Endothelial cell of umbilical vein (primary cell): ENCODE measurements around the gene MBD4. TPM values are rescaled to one million over a fixed set of nuclear protein-coding genes. Genes with fewer than 3 reads are reported as not detected.
"Not testable (repeated sequence)": the region's sequence is repeated elsewhere in the genome, so short reads cannot be mapped to it uniquely, and the experiment has no call there.

Source experiments
- BruUV-seq: library from RNA; stranded (reverse); fragments of 400-500 nt; replicated peaks from 2 replicates; lab custom pipeline; 2021; lab: Mats Ljungman, UMichigan
- CTCF ChIA-PET: fragments of 300-600, 350-600 bp; sonication (Branson Sonifier 250); formaldehyde crosslinking; loops from one replicate; lab custom pipeline; 2021; ENCODE audit warnings: antibody characterized with exemption, inconsistent platforms; lab: Charles Lee
- POLR2A ChIA-PET: fragments of 300-600, 350-600 bp; sonication (Branson Sonifier 250); formaldehyde crosslinking; loops from one replicate; lab custom pipeline; 2021; ENCODE audit warnings: antibody characterized with exemption, inconsistent platforms; lab: Charles Lee
- DNase-seq: peaks from one replicate; pipeline ENCODE4 v3.0.0-alpha.2; 2011; ENCODE audit warnings: low read depth, low spot score
- FAIRE-seq: peaks from 2 replicates; lab custom pipeline; 2011; peaks lifted over from hg19 to GRCh38; lab: Jason Lieb, UNC
- H2AFZ ChIP-seq: 2 replicates; pipeline ENCODE4 v1.6.0; 2012; ENCODE audit warnings: low read depth, low read length, control low read depth, inconsistent platforms
- H3K27ac ChIP-seq: 2 replicates; pipeline ENCODE4 v1.5.1; 2011; ENCODE audit warnings: low read depth, mild to moderate bottlenecking, control low read depth, low read length, moderate library complexity; ENCODE audit not compliant: insufficient read depth
- H3K27me3 ChIP-seq, 2 experiments: 2 replicates each; pipeline versions ENCODE4 v1.6.0 to v1.6.1; 2011; ENCODE audit warnings: low read length in 2 of 2, mixed read lengths in 1 of 2; ENCODE audit not compliant: control insufficient read depth in 2 of 2, insufficient read depth in 2 of 2
- H3K36me3 ChIP-seq, 2 experiments: 2 replicates in 1 of 2; 3 replicates in 1 of 2; pipeline ENCODE4 v1.5.1; 2011; ENCODE audit warnings: low read length in 2 of 2, mild to moderate bottlenecking in 1 of 2, moderate library complexity in 1 of 2; ENCODE audit not compliant: control insufficient read depth in 2 of 2, insufficient read depth in 2 of 2; ENCODE audit errors: extremely low read depth in 1 of 2
- H3K4me1 ChIP-seq: 3 replicates; pipeline ENCODE4 v1.5.1; 2011; ENCODE audit warnings: mild to moderate bottlenecking, low read length; ENCODE audit not compliant: control insufficient read depth, insufficient read depth; ENCODE audit errors: extremely low read depth
- H3K4me2 ChIP-seq: 2 replicates; pipeline ENCODE4 v1.6.1; 2011; ENCODE audit warnings: low read length, control low read depth, mixed read lengths; ENCODE audit not compliant: insufficient read depth
- H3K4me3 ChIP-seq, 3 experiments: fragments of 200-600 bp in 1 of 3; sonication (generic), shearing (Covaris generic) in 1 of 3; replicated peaks in 1 of 3; 2 replicates each; pipeline ENCODE4 v1.5.1; 2011 to 2016; ENCODE audit warnings: control low read depth in 3 of 3, low read length in 3 of 3, mild to moderate bottlenecking in 2 of 3, inconsistent platforms in 1 of 3, low read depth in 1 of 3, moderate library complexity in 1 of 3; ENCODE audit not compliant: insufficient read depth in 1 of 3
- H3K79me2 ChIP-seq: 2 replicates; pipeline ENCODE4 v1.6.0; 2012; ENCODE audit warnings: low read length, inconsistent platforms; ENCODE audit not compliant: control insufficient read depth, insufficient read depth
- H3K9ac ChIP-seq: replicated peaks from 2 replicates; pipeline ENCODE3; 2011; ENCODE audit warnings: low read length, control low read depth; ENCODE audit not compliant: insufficient read depth; ENCODE audit errors: extremely low read depth
- H3K9me1 ChIP-seq: replicated peaks from 3 replicates; pipeline ENCODE4 v1.6.0; 2011; ENCODE audit warnings: mild to moderate bottlenecking, low read length; ENCODE audit not compliant: control insufficient read depth, insufficient read depth; ENCODE audit errors: extremely low read depth
- H3K9me3 ChIP-seq: replicated peaks from 2 replicates; pipeline ENCODE4 v1.5.1; 2012; ENCODE audit warnings: low read length, inconsistent platforms; ENCODE audit not compliant: control insufficient read depth, insufficient read depth
- H4K20me1 ChIP-seq: replicated peaks from 2 replicates; pipeline ENCODE3; 2011; ENCODE audit warnings: mild to moderate bottlenecking, low read length; ENCODE audit not compliant: control insufficient read depth, insufficient read depth; ENCODE audit errors: extremely low read depth
- EZH2 ChIP-seq: IDR thresholded peaks from 2 replicates; pipeline ENCODE4 v1.6.1; 2012; ENCODE audit warnings: borderline replicate concordance, low read depth, mild to moderate bottlenecking, moderate library complexity, low read length, inconsistent platforms; ENCODE audit not compliant: severe bottlenecking
- FOS ChIP-seq: IDR thresholded peaks from 2 replicates; pipeline ENCODE4 v1.6.1; 2011; ENCODE audit warnings: mild to moderate bottlenecking, low read length, moderate library complexity, borderline replicate concordance; ENCODE audit not compliant: insufficient read depth
- GATA2 ChIP-seq: IDR thresholded peaks from 2 replicates; pipeline ENCODE4 v1.7.0; 2011; ENCODE audit warnings: low read depth, mild to moderate bottlenecking, moderate library complexity, mixed read lengths, low read length; ENCODE audit not compliant: insufficient read length, insufficient read depth
- JUN ChIP-seq: IDR thresholded peaks from 2 replicates; pipeline ENCODE4 v1.6.1; 2011; ENCODE audit warnings: borderline replicate concordance, low read depth; ENCODE audit not compliant: insufficient read length, insufficient read depth
- MAX ChIP-seq: IDR thresholded peaks from 2 replicates; pipeline ENCODE4 v1.6.1; 2011; ENCODE audit not compliant: insufficient read depth, insufficient read length
- MYC ChIP-seq: IDR thresholded peaks from one replicate; pipeline ENCODE4 v1.6.1; 2011; ENCODE audit warnings: mild to moderate bottlenecking, low read depth, low read length
- POLR2A ChIP-seq: IDR thresholded peaks from 2 replicates; pipeline ENCODE4 v1.6.1; 2012; ENCODE audit warnings: low read depth, mild to moderate bottlenecking, control low read depth, low read length
- POLR2AphosphoS5 ChIP-seq: IDR thresholded peaks from 2 replicates; pipeline ENCODE4 v1.6.1; 2012; ENCODE audit warnings: low read depth, mild to moderate bottlenecking, control low read depth, low read length, moderate library complexity; ENCODE audit not compliant: insufficient read depth
- dilution Hi-C: fragments of 300-500 bp; cut with MboI; formaldehyde crosslinking; loops from one replicate; pipeline ENCODE4 v1.15.0; 2019; ENCODE audit warnings: low sequenced_read_pairs; ENCODE audit not compliant: extremely low pct_ligation_motif_present
- intact Hi-C: fragments of 100-400 bp; cut with micrococcal nuclease; formaldehyde crosslinking; loops from one replicate; pipeline ENCODE4 v1.10.0; 2022
- polyA plus RNA-seq, 4 experiments: library from polyadenylated mRNA; depleted of rRNA in 3 of 4; stranded (reverse) in 3 of 4; unstranded in 1 of 4; fragments of >200 nt; gene quantifications; 2 replicates each; pipeline versions ENCODE4 v1.2.1 to v1.2.3, GENCODE V29; 2011 to 2012; ENCODE audit warnings: missing spikeins in 1 of 4
- total RNA-seq: library from RNA; stranded (reverse); gene quantifications from 2 replicates; pipeline ENCODE4 v1.2.3, GENCODE V29; 2021
- TF ChIP-seq, protein P1 (sequence below), 2 donors: IDR thresholded peaks; 1 replicate in 1 of 2; 2 replicates in 1 of 2; pipeline ENCODE4 v1.5.1; 2011; ENCODE audit warnings: low read length in 2 of 2, mild to moderate bottlenecking in 2 of 2, moderate library complexity in 2 of 2, control low read depth in 1 of 2, inconsistent platforms in 1 of 2, low read depth in 1 of 2; ENCODE audit not compliant: insufficient read depth in 1 of 2; ENCODE audit errors: extremely low read depth in 1 of 2

MBD4 gene
- total and polyA plus RNA-seq, 2 donors (not counting 3 experiments of a cell fraction or from before 2014, with no cell fraction given): 17.4 to 39.5 TPM

- H3K27ac ChIP-seq: peak overlapping the region; percentile 69
Measured at GRCh38 chr3:129481225-129481765, 41.5 kb upstream of the MBD4 start.

GRCh38 chr3:129476586-129476985, 36.8 kb upstream of the MBD4 start:
- Histone ChIP-seq H3K79me2 (no peaks in the 10 kb centered on the region), H3K27me3 (no peaks in the 10 kb centered on the region), H2AFZ (no peak overlapping the region), H3K27ac (no peak overlapping the region), H3K9me3 (no peaks in the 10 kb centered on the region), H4K20me1 (no peaks in the 10 kb centered on the region), H3K4me3 (no peak overlapping the region), H3K9ac (no peak overlapping the region), H3K36me3 (peaks cover 7 to 19% of the 10 kb centered on the region in 2 experiments), H3K4me2 (no peak overlapping the region), H3K4me1 (no peaks in the 10 kb centered on the region), H3K9me1 (no peaks in the 10 kb centered on the region)
- no TSS peak for BruUV-seq
- POLR2A ChIA-PET: no interaction called here
- TF ChIP-seq GATA2 (no peak), MAX (no peak), EZH2 (no peak), FOS (no peak), POLR2A (no peak), MYC (no peak), JUN (no peak), POLR2AphosphoS5 (no peak)
- TF ChIP-seq, protein P1, sequence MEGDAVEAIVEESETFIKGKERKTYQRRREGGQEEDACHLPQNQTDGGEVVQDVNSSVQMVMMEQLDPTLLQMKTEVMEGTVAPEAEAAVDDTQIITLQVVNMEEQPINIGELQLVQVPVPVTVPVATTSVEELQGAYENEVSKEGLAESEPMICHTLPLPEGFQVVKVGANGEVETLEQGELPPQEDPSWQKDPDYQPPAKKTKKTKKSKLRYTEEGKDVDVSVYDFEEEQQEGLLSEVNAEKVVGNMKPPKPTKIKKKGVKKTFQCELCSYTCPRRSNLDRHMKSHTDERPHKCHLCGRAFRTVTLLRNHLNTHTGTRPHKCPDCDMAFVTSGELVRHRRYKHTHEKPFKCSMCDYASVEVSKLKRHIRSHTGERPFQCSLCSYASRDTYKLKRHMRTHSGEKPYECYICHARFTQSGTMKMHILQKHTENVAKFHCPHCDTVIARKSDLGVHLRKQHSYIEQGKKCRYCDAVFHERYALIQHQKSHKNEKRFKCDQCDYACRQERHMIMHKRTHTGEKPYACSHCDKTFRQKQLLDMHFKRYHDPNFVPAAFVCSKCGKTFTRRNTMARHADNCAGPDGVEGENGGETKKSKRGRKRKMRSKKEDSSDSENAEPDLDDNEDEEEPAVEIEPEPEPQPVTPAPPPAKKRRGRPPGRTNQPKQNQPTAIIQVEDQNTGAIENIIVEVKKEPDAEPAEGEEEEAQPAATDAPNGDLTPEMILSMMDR (IDR thresholded peaks at IDR 0.05; ENCODE audit: extremely low read depth in 1 of 2, insufficient read depth in 1 of 2, low read depth in 1 of 2, low read length in 2 of 2): no peak
- dilution Hi-C loops (no loop called here), intact Hi-C loops (no loop called here)
- CTCF ChIA-PET: interaction anchor here (2.2 kb wide), 1 partner anchor 93 kb away, joined by 9 read pairs; no protein-coding TSS in a partner anchor
- no peak for FAIRE-seq
- DNase-seq: no peak

More at GRCh38 chr3:129481225-129481765, 41.5 kb upstream of the MBD4 start:
- dilution Hi-C loops, H3K4me3 ChIP-seq, H4K20me1 ChIP-seq, H3K9ac ChIP-seq, H3K9me3 ChIP-seq, H3K27me3 ChIP-seq, POLR2A ChIA-PET, H3K4me2 ChIP-seq, H3K9me1 ChIP-seq, DNase-seq, BruUV-seq, H2AFZ ChIP-seq, H3K79me2 ChIP-seq, intact Hi-C loops: not testable (repeated sequence)
- CTCF ChIA-PET: interaction anchor here (3.0 to 3.8 kb wide), 2 partner anchors 9 to 98 kb away, joined by 10 to 20 read pairs; no protein-coding TSS in a partner anchor
- peaks cover 7 to 20% of the 10 kb centered on the region in 2 experiments for H3K36me3 ChIP-seq
- peak; percentile 61 for FAIRE-seq
- H3K4me1 ChIP-seq: peaks cover 11% of the 10 kb centered on the region
